IMR-90 (cell line): ENCODE data around the gene GLCE.

Experiments used
- BHLHE40 ChIP-seq: fragments of 150-350 bp; IDR thresholded peaks from 2 replicates; pipeline ENCODE4 v1.6.1; 2016; ENCODE audit warnings: mild to moderate bottlenecking, low read depth, low read length
- CEBPB ChIP-seq: IDR thresholded peaks from 2 replicates; pipeline ENCODE4 v1.6.1; 2012; ENCODE audit warnings: low read depth, low read length, improper control_type of control experiment
- CTCF ChIP-seq: conservative IDR thresholded peaks from 2 replicates; pipeline ENCODE4 v1.5.1; 2012; ENCODE audit warnings: mild to moderate bottlenecking, low read depth, low read length, improper control_type of control experiment
- FOS ChIP-seq: fragments of 150-350 bp; IDR thresholded peaks from 2 replicates; pipeline ENCODE4 v1.6.1; 2016; ENCODE audit warnings: low read depth, low read length
- MAFK ChIP-seq: IDR thresholded peaks from 2 replicates; pipeline ENCODE4 v1.6.1; 2012; ENCODE audit warnings: low read depth, low read length, improper control_type of control experiment
- MXI1 ChIP-seq: IDR thresholded peaks from 2 replicates; pipeline ENCODE4 v1.6.1; 2012; ENCODE audit warnings: low read depth, mild to moderate bottlenecking, low read length, moderate library complexity, borderline replicate concordance
- POLR2A ChIP-seq: IDR thresholded peaks from 2 replicates; pipeline ENCODE4 v1.6.1; 2012; ENCODE audit warnings: mild to moderate bottlenecking, low read depth, low read length
- RAD21 ChIP-seq: IDR thresholded peaks from 2 replicates; pipeline ENCODE4 v1.6.1; 2012; ENCODE audit warnings: low read length, improper control_type of control experiment
- TF ChIP-seq, protein P1 (sequence below): fragments of 150-350 bp; IDR thresholded peaks from 2 replicates; pipeline ENCODE4 v1.6.1; 2017; ENCODE audit warnings: mild to moderate bottlenecking, antibody characterized with exemption, low read length, low read depth

DNA sequence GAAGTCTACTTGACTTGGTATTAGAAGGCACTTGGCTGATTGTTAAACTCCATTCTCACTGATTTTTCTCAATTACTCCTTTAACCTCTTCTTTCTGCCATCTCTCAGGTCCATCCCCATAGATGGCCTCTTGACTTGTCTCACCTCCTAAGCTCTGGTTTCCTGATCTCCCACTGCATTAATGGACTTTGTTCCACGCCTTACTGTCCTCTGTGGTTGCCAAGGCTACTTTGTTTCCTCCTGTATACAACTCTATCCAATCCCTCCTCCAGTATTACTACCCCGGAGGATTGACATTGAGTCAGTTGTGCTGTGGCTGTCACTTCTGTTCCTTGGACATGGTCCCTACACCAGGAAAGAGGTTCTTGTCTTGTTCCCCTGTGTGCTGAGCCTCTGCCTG is 10.6 kb upstream of the GLCE start:
- TF ChIP-seq POLR2A = no peak
- no peak for TF ChIP-seq CTCF
- TF ChIP-seq, protein P1, sequence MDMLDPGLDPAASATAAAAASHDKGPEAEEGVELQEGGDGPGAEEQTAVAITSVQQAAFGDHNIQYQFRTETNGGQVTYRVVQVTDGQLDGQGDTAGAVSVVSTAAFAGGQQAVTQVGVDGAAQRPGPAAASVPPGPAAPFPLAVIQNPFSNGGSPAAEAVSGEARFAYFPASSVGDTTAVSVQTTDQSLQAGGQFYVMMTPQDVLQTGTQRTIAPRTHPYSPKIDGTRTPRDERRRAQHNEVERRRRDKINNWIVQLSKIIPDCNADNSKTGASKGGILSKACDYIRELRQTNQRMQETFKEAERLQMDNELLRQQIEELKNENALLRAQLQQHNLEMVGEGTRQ = no peak
- no peak for TF ChIP-seq CEBPB
- TF ChIP-seq RAD21 = no peak
- no peak for TF ChIP-seq FOS
- no peak for TF ChIP-seq MXI1
- no peak for TF ChIP-seq BHLHE40
- no peak for TF ChIP-seq MAFK
